GM18907 (cell line): ENCODE measurements around the gene NFIB.

ENCODE experiments used
- ATAC-seq: cut with Tn5 transposase; IDR thresholded peaks from one replicate; pipeline ENCODE4 v1.9.1; 2021; ENCODE audit warnings: mild to moderate bottlenecking, moderate library complexity; ENCODE audit not compliant: unreplicated experiment

The NFIB gene

GRCh38 chr9:14192556-14192955, 121.4 kb downstream of the NFIB start:
- no peak for ATAC-seq

GRCh38 chr9:14191512-14191911, 122.4 kb downstream of the NFIB start:
- no peak for ATAC-seq

GRCh38 chr9:14190240-14190639, 123.7 kb downstream of the NFIB start:
- no peak for ATAC-seq

- ATAC-seq: no peak
Observed at GRCh38 chr9:14189578-14189977, 124.4 kb downstream of the NFIB start.

- no peak for ATAC-seq
Observed at GRCh38 chr9:14189146-14189545, 124.8 kb downstream of the NFIB start.

- ATAC-seq: no peak
Observed at GRCh38 chr9:14188538-14188937, 125.4 kb downstream of the NFIB start.

- no peak for ATAC-seq
Observed at GRCh38 chr9:14188011-14188410, 125.9 kb downstream of the NFIB start.

- ATAC-seq: no peak
Observed at GRCh38 chr9:14186096-14186495, 127.8 kb downstream of the NFIB start.

- no peak for ATAC-seq
Observed at GRCh38 chr9:14185016-14185415, 128.9 kb downstream of the NFIB start.

- ATAC-seq: no peak
Observed at GRCh38 chr9:14183001-14183400, 130.9 kb downstream of the NFIB start.

GRCh38 chr9:14180960-14181537, 132.9 kb downstream of the NFIB start:
- ATAC-seq: no peak

GRCh38 chr9:14180093-14180959, 133.6 kb downstream of the NFIB start:
- no peak for ATAC-seq

GRCh38 chr9:14179449-14179848, 134.5 kb downstream of the NFIB start:
- no peak for ATAC-seq

- ATAC-seq: no peak
Observed at GRCh38 chr9:14175778-14176177, 138.2 kb downstream of the NFIB start.

GRCh38 chr9:14173713-14174112, 140.2 kb downstream of the NFIB start:
- ATAC-seq: no peak

GRCh38 chr9:14170973-14171596, 142.9 kb downstream of the NFIB start:
- ATAC-seq: peak; percentile 90

- ATAC-seq: peak; percentile 42
Observed at GRCh38 chr9:14170392-14170931, 143.5 kb downstream of the NFIB start.

GRCh38 chr9:14168381-14168780, 145.6 kb downstream of the NFIB start:
- ATAC-seq: no peak

GRCh38 chr9:14165376-14166035, 148.4 kb downstream of the NFIB start:
- no peak for ATAC-seq

- no peak for ATAC-seq
Observed at GRCh38 chr9:14164908-14165307, 149.0 kb downstream of the NFIB start.
